ENCODE data around the gene GRIN1. TPM values are rescaled to one million over a fixed set of nuclear protein-coding genes. Genes with fewer than 3 reads are reported as not detected.

The GRIN1 gene
- total and polyA plus RNA-seq, 10 of the 15 experiments (the other 5 are each of a cell fraction or from before 2014, with no cell fraction given), result 0.05 to 0.10 (median 0.06) TPM; not detected in 6

GRCh38 chr9:137201205-137201868 lies 62.4 kb downstream of the GRIN1 start:
- no peaks in the 10 kb centered on the region for H3K27me3 ChIP-seq (replicated peaks in 1 of 2; ENCODE audit: control insufficient read depth in 2 of 2, insufficient read depth in 2 of 2, low read length in 1 of 2)
- ChIA-PET RAD21 (ENCODE audit: unreplicated experiment) (interaction anchor here (0.7 to 1.5 kb wide), 12 partner anchors 13 to 113 kb away, joined by 3 to 9 read pairs (median 4); partner anchors contain the start of genes ANAPC2, RNF208, SSNA1 and TUBB4B), SMC1A (ENCODE audit: uncharacterized antibody, unreplicated experiment) (interaction anchor here (0.6 to 4.6 kb wide), 6 partner anchors 12 to 253 kb away, joined by 3 to 18 read pairs (median 4); partner anchors contain the start of genes CYSRT1 and RNF208), POLR2A (interaction anchor here (0.6 to 8.0 kb wide), 17 partner anchors 12 to 226 kb away, joined by 3 to 68 read pairs (median 5); partner anchors contain the start of genes CYSRT1, MAN1B1, RNF208 and TOR4A), CTCF (interaction anchor here (0.6 to 1.9 kb wide), 11 partner anchors 12 to 76 kb away, joined by 3 to 11 read pairs (median 3); partner anchors contain the start of genes ANAPC2, RNF224 and SSNA1)
- no peak for FAIRE-seq
- DNase-seq (ENCODE audit: low read depth, low spot score), result no peak
- no peaks in the 10 kb centered on the region for H3K36me3 ChIP-seq (ENCODE audit: control insufficient read depth in 2 of 2, insufficient read depth in 2 of 2, low read length in 1 of 2)
- H3K4me1 ChIP-seq (ENCODE audit: control insufficient read depth, insufficient read depth, low read length), result peaks cover 36% of the 10 kb centered on the region
- H3K9ac ChIP-seq (ENCODE audit: control insufficient read depth, insufficient read depth, low read length), result peak overlapping the region; percentile 78
- no TSS peak for BruUV-seq (replicated peaks)
- peak overlapping the region; percentile 86 for H3K4me2 ChIP-seq (ENCODE audit: control insufficient read depth, insufficient read depth)
- H3K9me3 ChIP-seq (replicated peaks; ENCODE audit: control insufficient read depth, insufficient read depth, low read length), result no peaks in the 10 kb centered on the region
- 6% methylated on average over 23 of the region's 23 CpGs for WGBS (ENCODE audit: insufficient coverage, insufficient replicate concordance, low lambda C conversion rate, missing lambda C conversion rate)
- ATAC-seq, result no peak
- H3K27ac ChIP-seq (ENCODE audit: control insufficient read depth, insufficient read depth), result peak overlapping the region; percentile 62
- intact Hi-C loops (cut with micrococcal nuclease; ENCODE audit: unreplicated experiment), result loop anchor here (2.0 kb wide), 2 partner anchors 21 to 79 kb away; partner anchors contain the start of gene RNF208
- peak; percentile 54 for TF ChIP-seq LARP7 (IDR thresholded peaks at IDR 0.05)
- TF ChIP-seq HSF1 (IDR thresholded peaks at IDR 0.05; ENCODE audit: low read depth, low read length), result no peak
- TF ChIP-seq E4F1 (IDR thresholded peaks at IDR 0.05; ENCODE audit: borderline replicate concordance, partially characterized antibody), result no peak
- TF ChIP-seq SRF (IDR thresholded peaks at IDR 0.05; ENCODE audit: low read depth in 2 of 2, low read length in 2 of 2), result no peak
- TF ChIP-seq SMAD5 (IDR thresholded peaks at IDR 0.05; ENCODE audit: low read depth), result no peak
- peak; percentile 11; the same call in 1 of the 2 replicates for TF ChIP-seq CBFB (IDR thresholded peaks at IDR 0.05; ENCODE audit: low read depth)
- TF ChIP-seq RCOR1 (conservative IDR thresholded peaks at IDR 0.05; ENCODE audit: low read depth, low read length), result no peak
- TF ChIP-seq ZNF217 (IDR thresholded peaks at IDR 0.05), result no peak
- no peak for TF ChIP-seq STAT1 (conservative IDR thresholded peaks at IDR 0.05)
- TF ChIP-seq NFXL1 (IDR thresholded peaks at IDR 0.05; ENCODE audit: borderline replicate concordance), result no peak
- TF ChIP-seq REST (IDR thresholded peaks at IDR 0.05; ENCODE audit: low read depth, low read length), result no peak
- no peak for TF ChIP-seq ZNF24 (IDR thresholded peaks at IDR 0.05)
- no peak for TF ChIP-seq PAX5 (IDR thresholded peaks at IDR 0.05; ENCODE audit: borderline replicate concordance, low read depth, low read length)
- TF ChIP-seq JUND (IDR thresholded peaks at IDR 0.05; ENCODE audit: low read depth, low read length), result no peak
- no peak for TF ChIP-seq CHD1 (IDR thresholded peaks at IDR 0.05; ENCODE audit: low read depth, low read length)
- TF ChIP-seq PAX8 (IDR thresholded peaks at IDR 0.05), result no peak
- TF ChIP-seq RUNX3 (IDR thresholded peaks at IDR 0.05; ENCODE audit: low read length), result no peak
- no peaks in the 10 kb centered on the region for H4K20me1 ChIP-seq (ENCODE audit: control insufficient read depth, insufficient read depth)
- H3K79me2 ChIP-seq (ENCODE audit: control insufficient read depth, insufficient read depth, low read length), result peaks cover 34% of the 10 kb centered on the region
- in situ Hi-C loops (cut with MboI), result no loop called here
- peak overlapping the region; percentile 74 for H2AFZ ChIP-seq (ENCODE audit: control insufficient read depth, low read depth, low read length)
- H3K4me3 ChIP-seq, result peak overlapping the region; percentile 77
